Ovary (tissue), 3 donors: ENCODE data around the gene TGFBR2.

Experiments
- POLR2A ChIP-seq: fragments of 450-650 bp; IDR thresholded peaks from one replicate; pipeline ENCODE4 v1.6.1; 2017; ENCODE audit warnings: antibody characterized with exemption, mild to moderate bottlenecking, moderate library complexity
- TF ChIP-seq, protein P1 (sequence below), 3 donors: fragments of 450-650 bp in 2 of 3; fragments of 200-600 bp in 1 of 3; IDR thresholded peaks; one replicate each; pipeline versions ENCODE4 v1.5.1 to v1.8.0; 2016 to 2022; ENCODE audit warnings: antibody characterized with exemption in 3 of 3, mild to moderate bottlenecking in 1 of 3
- donor health status: DM: no; HTN: no; CAD: no.

GRCh38 chr3:30686176-30686575 is 79.8 kb downstream of the TGFBR2 start:
- TF ChIP-seq, protein P1, sequence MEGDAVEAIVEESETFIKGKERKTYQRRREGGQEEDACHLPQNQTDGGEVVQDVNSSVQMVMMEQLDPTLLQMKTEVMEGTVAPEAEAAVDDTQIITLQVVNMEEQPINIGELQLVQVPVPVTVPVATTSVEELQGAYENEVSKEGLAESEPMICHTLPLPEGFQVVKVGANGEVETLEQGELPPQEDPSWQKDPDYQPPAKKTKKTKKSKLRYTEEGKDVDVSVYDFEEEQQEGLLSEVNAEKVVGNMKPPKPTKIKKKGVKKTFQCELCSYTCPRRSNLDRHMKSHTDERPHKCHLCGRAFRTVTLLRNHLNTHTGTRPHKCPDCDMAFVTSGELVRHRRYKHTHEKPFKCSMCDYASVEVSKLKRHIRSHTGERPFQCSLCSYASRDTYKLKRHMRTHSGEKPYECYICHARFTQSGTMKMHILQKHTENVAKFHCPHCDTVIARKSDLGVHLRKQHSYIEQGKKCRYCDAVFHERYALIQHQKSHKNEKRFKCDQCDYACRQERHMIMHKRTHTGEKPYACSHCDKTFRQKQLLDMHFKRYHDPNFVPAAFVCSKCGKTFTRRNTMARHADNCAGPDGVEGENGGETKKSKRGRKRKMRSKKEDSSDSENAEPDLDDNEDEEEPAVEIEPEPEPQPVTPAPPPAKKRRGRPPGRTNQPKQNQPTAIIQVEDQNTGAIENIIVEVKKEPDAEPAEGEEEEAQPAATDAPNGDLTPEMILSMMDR (IDR thresholded peaks at IDR 0.05) = no peak
- TF ChIP-seq POLR2A = no peak
